Heart left ventricle (tissue), 16 donors: ENCODE results near the gene PFN1. TPM values are rescaled to one million over a fixed set of nuclear protein-coding genes. Genes with fewer than 3 reads are reported as not detected.

Experiments
- ATAC-seq, 4 donors: fragments of 200-7000 bp; cut with Tn5 transposase; one replicate each; pipeline ENCODE4 v1.9.1; 2020 to 2022; ENCODE audit warnings: moderate library complexity in 4 of 4, mild to moderate bottlenecking in 3 of 4, moderate number of reproducible peaks in 1 of 4
- DNase-seq, 5 donors: peaks; one replicate each; pipeline ENCODE4 v3.0.0-alpha.2; 2020
- H3K27ac ChIP-seq, 12 donors: fragments of 200-600 bp; sonication (generic) in 4 of 12; one replicate each; pipeline versions ENCODE4 v1.5.0 to v1.8.0; 2016 to 2022; ENCODE audit warnings: mild to moderate bottlenecking in 2 of 12
- H3K27me3 ChIP-seq, 9 donors: fragments of 200-600 bp; sonication (generic) in 2 of 9; one replicate each; pipeline versions ENCODE4 v1.5.1 to v1.8.0; 2016 to 2022; ENCODE audit warnings: mild to moderate bottlenecking in 3 of 9
- H3K36me3 ChIP-seq, 9 donors: fragments of 200-600 bp; sonication (generic) in 2 of 9; one replicate each; pipeline versions ENCODE4 v1.5.0 to v1.8.0; 2018 to 2022; ENCODE audit warnings: mild to moderate bottlenecking in 2 of 9
- H3K4me1 ChIP-seq, 12 donors: fragments of 200-600 bp; sonication (generic) in 4 of 12; one replicate each; pipeline versions ENCODE4 v1.5.0 to v1.8.0; 2016 to 2022; ENCODE audit warnings: mild to moderate bottlenecking in 3 of 12
- H3K4me3 ChIP-seq, 12 donors: fragments of 200-600 bp; sonication (generic) in 4 of 12; one replicate each; pipeline versions ENCODE4 v1.5.0 to v1.8.0; 2017 to 2022; ENCODE audit warnings: mild to moderate bottlenecking in 9 of 12, moderate library complexity in 4 of 12
- H3K9me3 ChIP-seq, 12 donors: fragments of 200-600 bp; sonication (generic) in 4 of 12; one replicate each; pipeline versions ENCODE4 v1.5.0 to v1.8.0; 2016 to 2022; ENCODE audit warnings: mild to moderate bottlenecking in 1 of 12
- CTCF ChIP-seq, 12 donors: fragments of 200-600 bp; sonication (generic) in 4 of 12; IDR thresholded peaks; one replicate each; pipeline versions ENCODE4 v1.5.0 to v1.8.0; 2018 to 2022; ENCODE audit warnings: antibody characterized with exemption in 12 of 12, mild to moderate bottlenecking in 5 of 12
- POLR2A ChIP-seq, 2 donors: fragments of 450-650 bp; IDR thresholded peaks; one replicate each; pipeline ENCODE4 v1.6.1; 2017; ENCODE audit warnings: antibody characterized with exemption in 2 of 2, mild to moderate bottlenecking in 2 of 2, moderate library complexity in 2 of 2
- WGBS, 4 donors: extraction: QIAGEN DNeasy Blood & Tissue Kit in 2 of 4; methylation state at CpG; one replicate each; pipeline versions ENCODE4 v1.1.5 to v1.1.7; 2013 to 2018; 5-methylcytosine and 5-hydroxymethylcytosine counted together
- intact Hi-C, 10 donors: fragments of 100-400 bp; cut with DNase I; formaldehyde crosslinking; loops; one replicate each; pipeline versions ENCODE4 v1.11.1 to v1.14.2; 2022
- polyA plus RNA-seq, 2 donors: library from polyadenylated mRNA; stranded (reverse); fragments of 200-250 nt; gene quantifications; one replicate each; pipeline ENCODE4 v1.2.3, GENCODE V29; 2013
- total RNA-seq, 9 donors: library from RNA; depleted of rRNA in 2 of 9; stranded (reverse); fragments of >200 nt in 2 of 9; fragmentation: NEBNext Ultra II Directional in 3 of 9; extraction: Animal tissue kit (Norgen Biotek cat#: 25700) in 3 of 9; gene quantifications; one replicate each; pipeline versions ENCODE4 v1.1.0 to v1.2.4, GENCODE V29; 2016 to 2023
- donor health status: ischemic (EF 13 %, LVEDD 7.1; RV severe dilation, severe dysfunction).
- donor health status: healthy with polysubstance abuse.
- donor health status: DM: no; HTN: yes; CAD: no.
- donor health status: DM: no; HTN: no; CAD: no.
- donor health status: ischemic (EF 25% LVEDD 6.9; RV normal size, moderate dysfunction).
- donor health status: ischemic (EF 25% LVEDD 5.7; RV mildly dilated, moderate dysfunction).
- donor health status: healthy.
- donor health status: DM: yes; HTN: yes; CAD: no.
- donor health status: ischemic (EF 35%, LVEDD 5.7; RV mildly dilated, moderate dysfunction).
- donor health status: nonischemic (EF 11% LVEDD 7.7; RV severe dilation, severe dysfunction).
- donor health status: DM: yes; HTN: yes; CAD: no.
- donor health status: PGD.
- donor health status: ischemic (EF 29% LVEDD 5.4; RV normal size, mild dysfunction).
- donor health status: nonischemic (EF 23%, LVEDD 6.1; RV moderate dilation, normal function).

PFN1 gene
- total and polyA plus RNA-seq, 11 donors = 145 to 982 (median 234) TPM

GRCh38 chr17:4950746-4951204, 2.4 kb upstream of the PFN1 start, which contains the start of gene ENO3:
TSS of gene ENO3 (plus strand) at chr17:4951119. CDS start at chr17:4951830, 711 bp downstream.
- 32 to 41% (median 35%) methylated on average over 7 of the region's 7 CpGs for WGBS, 4 donors
- DNase-seq (peak in 4 of 5 donors; percentile 61 to 77 (median 72)), ATAC-seq (peak in 3 of 4 donors; percentile 2 to 19 (median 9))
- TF ChIP-seq POLR2A (IDR thresholded peaks at IDR 0.05) (no peak), CTCF (IDR thresholded peaks at IDR 0.05) (no peak)
- peaks cover 0 to 19% (median 11%) of the 10 kb centered on the region in 9 donors for H3K36me3 ChIP-seq
- H3K27me3 ChIP-seq = no peaks in the 10 kb centered on the region
- H3K4me3 ChIP-seq = peak within 1 kb of the TSS; percentile 42 to 100 (median 98)
- intact Hi-C loops = loop anchor here in 3 of 10 donors (1.0 to 2.0 kb wide), 3 partner anchors 16 to 18 kb away; partner anchors contain the start of gene SPAG7 (in 2 of the 3)
- no peaks in the 10 kb centered on the region for H3K9me3 ChIP-seq
- peaks cover 2 to 63% (median 28%) of the 10 kb centered on the region in 12 donors for H3K4me1 ChIP-seq
- peak within 1 kb of the TSS; percentile 96 to 100 (median 99) for H3K27ac ChIP-seq

GRCh38 chr17:4950075-4950745, 1.9 kb upstream of the PFN1 start:
- H3K9me3 ChIP-seq = no peaks in the 10 kb centered on the region
- H3K4me1 ChIP-seq = peaks cover 7 to 69% (median 34%) of the 10 kb centered on the region in 12 donors
- H3K36me3 ChIP-seq = peaks cover 0 to 21% (median 16%) of the 10 kb centered on the region in 9 donors
- intact Hi-C loops = loop anchor here in 3 of 10 donors (1.0 to 2.0 kb wide), 3 partner anchors 17 to 19 kb away; partner anchors contain the start of gene SPAG7 (in 2 of the 3)
- TF ChIP-seq POLR2A (IDR thresholded peaks at IDR 0.05) = peak in 1 of 2 donors; percentile 3
- no peak for TF ChIP-seq CTCF (IDR thresholded peaks at IDR 0.05)
- peak overlapping the region; percentile 96 to 100 (median 99) for H3K27ac ChIP-seq
- ATAC-seq (peak in 3 of 4 donors; percentile 10 to 52 (median 36)), DNase-seq (peak; percentile 75 to 91 (median 84))
- 3 to 5% (median 4%) methylated on average over 40 to 52 of the region's 52 CpGs for WGBS, 4 donors
- no peaks in the 10 kb centered on the region for H3K27me3 ChIP-seq
- peak overlapping the region; percentile 42 to 100 (median 98) for H3K4me3 ChIP-seq

GRCh38 chr17:4949321-4950074, 1.2 kb upstream of the PFN1 start:
- Histone ChIP-seq H3K36me3 (peaks cover 0 to 25% (median 23%) of the 10 kb centered on the region in 9 donors), H3K27me3 (no peaks in the 10 kb centered on the region), H3K9me3 (no peaks in the 10 kb centered on the region), H3K4me1 (peaks cover 11 to 76% (median 41%) of the 10 kb centered on the region in 12 donors), H3K4me3 (peak overlapping the region; percentile 42 to 100 (median 98)), H3K27ac (peak overlapping the region; percentile 96 to 100 (median 99))
- intact Hi-C loops = loop anchor here in 7 of 10 donors (1.0 to 5.0 kb wide), 5 partner anchors 17 to 47 kb away; partner anchors contain the start of genes SPAG7 (in 6 of the 7), CAMTA2 (in 1 of the 7), INCA1 (in 1 of the 7) and KIF1C (in 1 of the 7)
- peak; percentile 77 to 87 (median 82) for DNase-seq
- WGBS, 4 donors = 0 to 1% (median 1%) methylated on average over 42 to 75 of the region's 75 CpGs
- peak; percentile 10 to 33 (median 25) for ATAC-seq
- TF ChIP-seq POLR2A (IDR thresholded peaks at IDR 0.05) (no peak), CTCF (IDR thresholded peaks at IDR 0.05) (no peak)
